ENCODE measurements around the gene CERS6. TPM values are rescaled to one million over a fixed set of nuclear protein-coding genes. Genes with fewer than 3 reads are reported as not detected.

The CERS6 gene
- total RNA-seq, 1 donor from 2014 or later, result 27.7 TPM

DNA sequence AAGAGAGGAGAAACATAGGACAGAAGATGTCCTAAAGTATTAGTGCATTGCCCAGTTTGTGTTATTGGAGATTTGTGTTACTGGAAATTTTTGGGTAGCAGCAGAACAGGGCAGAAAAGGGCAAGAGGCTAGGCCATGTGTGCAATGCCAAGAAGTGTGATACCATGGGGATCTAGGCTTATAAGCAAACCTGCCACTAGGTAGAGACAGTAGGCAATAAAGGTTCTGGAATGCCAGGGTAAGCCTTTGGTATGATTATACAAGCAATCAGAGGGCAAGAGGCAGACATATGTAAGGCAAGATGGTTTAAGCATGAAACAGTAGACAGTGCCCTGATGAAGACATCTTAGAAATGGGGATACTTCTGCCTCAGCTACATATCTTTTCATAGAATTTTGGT is 12.3 kb upstream of the CERS6 start:
- no peaks in the 10 kb centered on the region for H3K9me3 ChIP-seq

DNA sequence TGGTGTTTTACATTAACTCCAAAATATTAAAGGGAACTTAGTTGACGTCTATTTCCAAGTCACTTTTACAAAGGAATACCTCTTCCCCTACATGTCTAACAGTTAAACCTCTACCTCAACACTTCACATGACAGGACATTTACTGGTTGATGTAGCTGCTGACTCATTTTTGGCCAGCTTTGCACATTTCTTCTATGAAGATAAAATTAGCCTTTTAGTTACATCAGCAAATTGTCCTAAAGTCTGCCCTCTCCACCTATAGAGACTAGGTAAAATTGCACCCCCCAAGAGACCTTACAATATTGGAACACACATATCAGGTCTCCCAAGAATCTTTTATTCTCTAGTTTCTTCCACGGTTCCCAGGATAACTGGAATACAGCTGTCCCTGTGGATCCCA is 10.1 kb upstream of the CERS6 start:
- no peak for DNase-seq (ENCODE audit: extremely low spot score in 2 of 2)
- Histone ChIP-seq H3K27me3 (no peaks in the 10 kb centered on the region), H3K4me1 (no peaks in the 10 kb centered on the region), H3K9me3 (no peaks in the 10 kb centered on the region), H3K27ac (no peak overlapping the region), H3K36me3 (no peaks in the 10 kb centered on the region), H3K4me3 (no peak overlapping the region)
- intact Hi-C loops (cut with DNase I), result no loop called here
- TF ChIP-seq, protein P1, sequence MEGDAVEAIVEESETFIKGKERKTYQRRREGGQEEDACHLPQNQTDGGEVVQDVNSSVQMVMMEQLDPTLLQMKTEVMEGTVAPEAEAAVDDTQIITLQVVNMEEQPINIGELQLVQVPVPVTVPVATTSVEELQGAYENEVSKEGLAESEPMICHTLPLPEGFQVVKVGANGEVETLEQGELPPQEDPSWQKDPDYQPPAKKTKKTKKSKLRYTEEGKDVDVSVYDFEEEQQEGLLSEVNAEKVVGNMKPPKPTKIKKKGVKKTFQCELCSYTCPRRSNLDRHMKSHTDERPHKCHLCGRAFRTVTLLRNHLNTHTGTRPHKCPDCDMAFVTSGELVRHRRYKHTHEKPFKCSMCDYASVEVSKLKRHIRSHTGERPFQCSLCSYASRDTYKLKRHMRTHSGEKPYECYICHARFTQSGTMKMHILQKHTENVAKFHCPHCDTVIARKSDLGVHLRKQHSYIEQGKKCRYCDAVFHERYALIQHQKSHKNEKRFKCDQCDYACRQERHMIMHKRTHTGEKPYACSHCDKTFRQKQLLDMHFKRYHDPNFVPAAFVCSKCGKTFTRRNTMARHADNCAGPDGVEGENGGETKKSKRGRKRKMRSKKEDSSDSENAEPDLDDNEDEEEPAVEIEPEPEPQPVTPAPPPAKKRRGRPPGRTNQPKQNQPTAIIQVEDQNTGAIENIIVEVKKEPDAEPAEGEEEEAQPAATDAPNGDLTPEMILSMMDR (IDR thresholded peaks at IDR 0.05), result no peak
- no peak for TF ChIP-seq POLR2A (IDR thresholded peaks at IDR 0.05)
- TF ChIP-seq POLR2AphosphoS5 (IDR thresholded peaks at IDR 0.05; ENCODE audit: insufficient read depth in 1 of 2, low read depth in 1 of 2), result no peak

More for the DNA sequence above, 12.3 kb upstream of the CERS6 start:
- H3K27ac ChIP-seq, result no peak overlapping the region
- TF ChIP-seq, protein P1 (IDR thresholded peaks at IDR 0.05), result no peak
- TF ChIP-seq POLR2A (IDR thresholded peaks at IDR 0.05), result no peak
- TF ChIP-seq POLR2AphosphoS5 (IDR thresholded peaks at IDR 0.05; ENCODE audit: insufficient read depth in 1 of 2, low read depth in 1 of 2), result no peak
- intact Hi-C loops (cut with DNase I), result no loop called here
- no peak for DNase-seq (ENCODE audit: extremely low spot score in 2 of 2)
- H3K27me3 ChIP-seq, result no peaks in the 10 kb centered on the region
- H3K36me3 ChIP-seq, result no peaks in the 10 kb centered on the region
- no peak overlapping the region for H3K4me3 ChIP-seq
- no peaks in the 10 kb centered on the region for H3K4me1 ChIP-seq

DNA sequence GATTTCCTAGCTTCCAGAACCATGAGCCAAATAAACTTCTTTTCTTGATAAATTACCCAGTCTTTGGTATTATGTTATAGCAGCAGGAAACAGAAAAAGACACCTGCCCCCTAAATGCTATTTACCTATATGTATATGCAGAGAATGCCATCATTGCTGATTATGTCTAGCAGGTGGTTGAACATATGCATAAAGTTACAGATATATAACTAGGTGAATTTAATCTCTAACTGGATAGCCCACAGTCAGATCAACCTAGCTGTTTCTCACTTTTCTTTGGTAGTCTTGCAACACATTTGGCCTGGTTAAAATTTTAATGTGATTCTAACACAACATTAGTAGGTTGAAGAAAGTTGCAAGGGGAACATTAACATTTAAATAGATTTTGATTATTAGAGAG is 7.1 kb upstream of the CERS6 start:
- no peaks in the 10 kb centered on the region for H3K27me3 ChIP-seq
- no peak for DNase-seq (ENCODE audit: extremely low spot score in 2 of 2)
- intact Hi-C loops (cut with DNase I), result no loop called here

DNA sequence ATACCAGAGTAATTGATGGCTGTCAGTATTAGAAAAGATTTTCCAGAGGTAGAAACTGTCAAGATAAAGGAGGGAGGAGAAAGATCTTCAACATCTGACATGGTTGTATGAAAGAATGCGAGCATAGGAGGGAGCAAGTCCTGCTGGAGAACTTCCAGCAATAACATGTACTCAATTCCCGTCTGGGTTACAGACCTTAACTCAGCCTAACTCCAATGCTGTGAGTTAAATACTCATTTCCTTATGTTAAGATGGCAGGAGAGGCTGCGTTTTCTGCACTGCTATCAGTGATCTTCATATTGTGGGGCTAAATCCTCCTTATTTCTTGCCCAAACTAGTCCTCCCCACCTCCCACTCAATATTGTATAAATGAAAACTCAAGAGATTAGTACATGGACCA is 6.7 kb upstream of the CERS6 start:
- Histone ChIP-seq H3K4me1 (no peaks in the 10 kb centered on the region), H3K36me3 (no peaks in the 10 kb centered on the region), H3K27ac (no peak overlapping the region), H3K4me3 (no peak overlapping the region), H3K9me3 (no peaks in the 10 kb centered on the region), H3K27me3 (no peaks in the 10 kb centered on the region)
- no peak for TF ChIP-seq POLR2AphosphoS5 (IDR thresholded peaks at IDR 0.05; ENCODE audit: insufficient read depth in 1 of 2, low read depth in 1 of 2)
- TF ChIP-seq, protein P1 (IDR thresholded peaks at IDR 0.05), result no peak
- no peak for TF ChIP-seq POLR2A (IDR thresholded peaks at IDR 0.05)
- intact Hi-C loops (cut with DNase I), result no loop called here
- DNase-seq (ENCODE audit: extremely low spot score in 2 of 2), result no peak

More for the DNA sequence above, 7.1 kb upstream of the CERS6 start:
- H3K36me3 ChIP-seq, result no peaks in the 10 kb centered on the region
- H3K9me3 ChIP-seq, result no peaks in the 10 kb centered on the region
- H3K27ac ChIP-seq, result no peak overlapping the region
- TF ChIP-seq POLR2A (IDR thresholded peaks at IDR 0.05) (no peak), POLR2AphosphoS5 (IDR thresholded peaks at IDR 0.05; ENCODE audit: insufficient read depth in 1 of 2, low read depth in 1 of 2) (no peak)
- TF ChIP-seq, protein P1 (IDR thresholded peaks at IDR 0.05), result no peak
- no peak overlapping the region for H3K4me3 ChIP-seq
- H3K4me1 ChIP-seq, result no peaks in the 10 kb centered on the region

DNA sequence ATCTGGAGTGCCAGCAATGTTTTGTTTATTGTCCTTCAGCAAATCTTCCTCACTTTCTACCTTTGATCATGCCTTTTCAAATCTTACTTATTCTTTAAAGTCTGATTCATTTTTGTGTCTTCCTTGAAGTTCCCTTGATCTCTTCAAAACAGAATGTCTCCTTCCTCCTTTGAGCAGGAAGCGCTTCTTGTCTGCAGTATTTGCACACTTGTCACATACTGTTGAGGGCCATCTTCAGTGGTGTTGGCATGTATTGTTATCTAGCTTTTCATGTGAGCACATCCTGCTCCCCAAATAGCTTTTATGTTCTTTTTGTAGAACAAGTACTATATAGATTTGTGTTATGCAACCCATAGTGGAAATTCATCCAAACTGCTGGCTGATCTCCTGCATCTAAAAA is 5.9 kb upstream of the CERS6 start:
- peaks cover 2% of the 10 kb centered on the region for H3K4me1 ChIP-seq
- no peak for DNase-seq (ENCODE audit: extremely low spot score in 2 of 2)
- intact Hi-C loops (cut with DNase I), result loop anchor here (10.0 kb wide), 1 partner anchor 175 kb away; no protein-coding TSS in a partner anchor
- no peak overlapping the region for H3K4me3 ChIP-seq
- H3K27me3 ChIP-seq, result no peaks in the 10 kb centered on the region
- TF ChIP-seq, protein P1 (IDR thresholded peaks at IDR 0.05), result no peak
- TF ChIP-seq POLR2AphosphoS5 (IDR thresholded peaks at IDR 0.05; ENCODE audit: insufficient read depth in 1 of 2, low read depth in 1 of 2), result no peak
- TF ChIP-seq POLR2A (IDR thresholded peaks at IDR 0.05), result no peak
- H3K27ac ChIP-seq, result no peak overlapping the region
- H3K9me3 ChIP-seq, result no peaks in the 10 kb centered on the region
- H3K36me3 ChIP-seq, result no peaks in the 10 kb centered on the region
